Activated CD4-positive, alpha-beta T cell treated with anti-CD3 and anti-CD28 coated beads, Interleukin-2, amount 50 U/mL, for 4 hours (primary cell): ENCODE data around the gene SEMA3C.

Experiments
- DNase-seq, 2 experiments: peaks; one replicate each; pipeline ENCODE4 v3.0.0-alpha.2; 2020

SEMA3C gene

DNA sequence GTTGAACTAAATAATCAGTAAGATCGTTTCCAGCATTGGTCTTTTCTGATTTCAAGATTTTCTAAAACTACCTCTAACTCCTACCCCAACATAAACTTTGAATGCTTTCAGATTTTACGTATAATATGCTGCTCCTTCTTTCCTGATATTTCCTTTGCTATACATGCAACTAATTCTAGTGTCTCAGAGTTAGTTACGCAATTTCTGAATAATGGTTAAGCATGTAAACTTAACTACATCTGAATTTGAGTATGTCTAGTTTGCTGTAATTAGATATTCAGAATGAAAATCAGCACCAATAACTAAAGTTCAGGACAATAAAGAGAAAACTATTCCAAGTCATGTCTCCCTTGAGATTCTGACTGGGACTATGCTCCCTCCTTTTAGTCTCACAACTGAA, 71.0 kb downstream of the SEMA3C start:
- DNase-seq, result no peak

- DNase-seq, result no peak
Observed at GRCh38 chr7:80847027-80847426, 71.8 kb downstream of the SEMA3C start.

DNA sequence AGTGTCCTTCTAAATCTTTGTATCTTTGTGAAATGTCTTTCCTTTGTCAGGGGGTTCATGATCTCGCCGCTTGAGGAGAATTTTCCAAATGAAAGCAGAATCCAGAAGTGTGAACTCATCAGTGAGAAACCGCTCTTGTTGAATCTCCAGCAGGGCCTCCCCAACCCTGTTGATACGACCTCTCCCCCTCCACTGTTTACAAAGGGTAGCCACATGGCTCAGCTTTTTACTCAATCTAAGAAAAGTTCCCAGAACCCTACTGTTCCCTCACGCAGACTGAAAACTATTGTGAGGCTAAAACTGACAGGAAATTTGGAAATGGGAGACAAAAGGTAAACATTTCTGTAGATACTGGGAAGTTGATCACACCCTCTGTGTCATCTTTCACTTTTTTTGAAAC, 73.9 kb downstream of the SEMA3C start:
- no peak for DNase-seq

GRCh38 chr7:80843018-80843677, 75.7 kb downstream of the SEMA3C start:
- DNase-seq, result no peak

- DNase-seq, result no peak
Observed at GRCh38 chr7:80842022-80842790, 76.6 kb downstream of the SEMA3C start.

DNA sequence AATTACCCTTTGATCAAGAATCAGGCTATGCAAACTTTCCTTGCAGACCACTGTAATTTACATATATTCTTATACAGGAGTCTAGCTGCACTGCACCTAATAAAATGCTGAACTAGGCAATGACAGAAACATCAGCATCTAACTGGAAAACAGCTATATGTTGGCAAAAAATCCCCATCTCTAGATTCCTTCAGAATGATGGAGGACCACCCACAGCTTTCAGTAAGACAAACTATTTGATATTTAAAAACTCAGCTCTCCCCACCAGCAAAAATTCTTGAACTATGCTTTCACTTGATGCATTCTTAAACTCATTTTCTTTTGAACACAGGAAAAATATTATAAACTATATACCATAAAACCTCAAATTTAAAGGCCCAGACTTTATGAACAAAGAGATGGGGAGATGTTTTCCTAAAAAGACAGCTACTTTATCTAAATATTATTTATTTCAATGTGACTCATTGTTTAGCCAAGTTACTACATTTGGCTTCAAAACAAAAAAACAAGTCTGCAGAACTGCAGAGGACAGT, 77.4 kb downstream of the SEMA3C start:
- no peak for DNase-seq

GRCh38 chr7:80840681-80841080, 78.2 kb downstream of the SEMA3C start:
- DNase-seq, result no peak

GRCh38 chr7:80839855-80840254, 79.0 kb downstream of the SEMA3C start:
- no peak for DNase-seq

DNA sequence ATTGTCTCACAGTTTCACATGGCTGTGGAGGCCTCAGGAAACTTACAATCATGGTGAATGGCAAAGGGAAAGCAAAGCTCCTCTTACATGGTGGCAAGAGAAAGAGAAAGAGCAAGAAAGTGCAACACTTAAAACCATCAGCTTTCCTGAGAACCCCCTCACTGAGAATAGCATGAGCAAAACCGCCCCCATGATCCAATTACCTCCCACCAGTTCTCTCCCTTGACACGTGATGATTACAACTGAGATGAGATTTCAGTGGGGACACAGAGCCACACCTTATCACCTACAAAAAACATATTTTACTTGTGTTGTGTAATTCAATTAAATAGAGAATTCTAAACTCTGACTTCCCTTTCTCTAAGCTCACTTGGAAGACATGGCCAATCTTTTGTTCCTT, 80.2 kb downstream of the SEMA3C start:
- DNase-seq, result no peak

- DNase-seq, result no peak
Observed at GRCh38 chr7:80837345-80837744, 81.5 kb downstream of the SEMA3C start.

DNA sequence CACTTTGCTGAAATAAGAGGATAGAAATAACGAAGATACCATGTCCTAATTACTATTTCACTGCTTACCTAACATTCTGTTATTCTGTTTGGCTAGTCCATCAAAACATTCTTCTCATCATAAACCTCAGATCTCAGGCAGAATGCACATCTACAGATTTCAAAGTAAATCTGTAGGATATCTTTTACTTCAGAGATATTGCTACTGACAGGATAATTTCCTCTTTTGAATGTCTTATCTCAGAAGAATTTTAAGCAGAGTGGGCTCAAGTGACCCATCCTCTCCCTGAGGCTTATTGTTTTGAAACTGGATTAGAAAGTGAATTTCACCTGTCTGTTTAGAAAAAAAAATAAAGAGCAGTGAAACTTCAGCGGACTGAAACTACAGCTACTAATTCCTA, 83.6 kb downstream of the SEMA3C start:
- DNase-seq, result no peak

GRCh38 chr7:80833289-80834268, 85.3 kb downstream of the SEMA3C start:
- no peak for DNase-seq

- DNase-seq, result no peak
Observed at GRCh38 chr7:80832006-80832405, 86.8 kb downstream of the SEMA3C start.

DNA sequence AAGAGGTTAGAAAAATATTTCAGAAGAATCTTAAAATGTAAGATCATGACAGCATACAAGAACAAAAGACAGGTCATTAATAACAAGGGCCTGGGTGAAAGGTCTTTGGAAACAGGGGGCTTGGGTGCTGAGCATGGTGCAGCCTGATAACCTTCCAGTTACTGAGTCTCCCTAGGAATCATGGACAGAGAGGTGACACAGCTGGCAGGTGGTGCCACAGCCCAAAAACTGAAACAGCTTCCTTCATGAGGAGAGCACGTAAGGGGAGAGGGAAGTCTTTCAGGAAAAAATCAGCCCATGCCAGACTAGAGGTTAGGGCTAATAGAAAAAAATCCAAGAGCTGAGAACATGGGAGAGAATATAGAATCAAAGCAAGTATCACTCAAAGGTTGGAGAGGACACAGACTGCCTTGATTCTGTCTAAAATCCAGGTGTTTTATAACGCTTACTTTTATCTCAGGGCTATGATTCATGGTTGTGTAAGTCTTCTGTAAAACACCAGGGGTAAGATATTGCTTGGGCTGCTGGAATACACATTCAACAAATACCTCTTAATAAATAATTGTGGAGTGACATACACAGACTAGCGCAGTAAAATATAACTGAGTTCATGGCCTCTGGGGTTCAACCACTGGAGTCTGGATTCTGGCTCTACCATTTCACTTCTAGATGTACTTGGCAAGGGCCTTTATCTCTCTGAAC, 88.1 kb downstream of the SEMA3C start:
- DNase-seq, result no peak

GRCh38 chr7:80830010-80830409, 88.8 kb downstream of the SEMA3C start:
- DNase-seq, result no peak

GRCh38 chr7:80829527-80829926, 89.3 kb downstream of the SEMA3C start:
- DNase-seq, result no peak

DNA sequence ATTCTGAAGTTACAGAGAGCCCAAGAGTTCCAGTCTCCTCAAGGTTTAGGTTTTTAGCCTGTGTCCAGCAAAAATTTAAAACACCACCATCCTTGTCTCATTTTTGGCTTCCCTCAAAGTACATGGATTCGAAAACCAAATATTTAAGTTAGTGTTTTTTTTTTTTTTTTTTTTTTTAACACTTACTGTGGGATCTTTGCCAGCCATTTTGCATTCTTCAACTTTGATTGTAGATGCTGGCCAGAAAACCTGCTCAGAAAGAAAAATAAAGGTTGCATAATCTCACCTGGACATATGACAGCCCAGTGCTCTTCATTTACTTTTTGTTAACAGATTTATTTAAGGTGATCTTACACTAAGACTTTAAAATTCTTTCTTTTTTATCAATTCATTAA, 91.6 kb downstream of the SEMA3C start:
- DNase-seq, result no peak

DNA sequence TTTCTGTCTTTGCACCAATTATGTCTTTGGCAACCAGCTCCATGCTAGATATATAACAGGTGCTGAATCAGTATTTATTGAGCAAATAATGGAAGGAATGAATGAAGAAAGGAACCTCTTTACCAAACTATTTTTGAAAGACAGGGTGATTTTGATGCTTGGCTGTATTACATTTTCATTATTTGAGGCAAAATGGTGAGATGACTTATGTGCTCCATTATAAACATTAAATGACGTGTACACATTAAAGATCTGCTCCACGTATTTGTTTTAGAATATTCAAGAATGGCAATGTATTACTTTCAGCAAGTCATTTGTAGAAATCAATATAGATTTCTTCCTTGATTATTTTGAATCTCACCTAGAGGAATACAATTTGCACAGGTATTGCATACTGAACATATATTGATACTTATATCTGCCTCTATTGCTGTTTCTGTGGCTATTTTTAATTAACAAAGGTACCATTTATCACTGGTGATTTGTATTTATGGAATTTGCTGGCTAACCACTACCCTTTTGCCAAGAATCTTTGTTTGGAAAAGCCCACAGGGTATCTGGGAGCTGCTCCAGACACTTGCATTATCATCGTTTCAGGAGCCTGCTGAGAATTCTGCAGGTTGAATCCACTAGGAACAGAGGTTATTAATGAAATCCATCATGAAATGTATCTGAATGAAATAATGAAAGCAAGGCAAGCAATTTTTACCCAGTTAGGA, 92.2 kb downstream of the SEMA3C start:
- no peak for DNase-seq

DNA sequence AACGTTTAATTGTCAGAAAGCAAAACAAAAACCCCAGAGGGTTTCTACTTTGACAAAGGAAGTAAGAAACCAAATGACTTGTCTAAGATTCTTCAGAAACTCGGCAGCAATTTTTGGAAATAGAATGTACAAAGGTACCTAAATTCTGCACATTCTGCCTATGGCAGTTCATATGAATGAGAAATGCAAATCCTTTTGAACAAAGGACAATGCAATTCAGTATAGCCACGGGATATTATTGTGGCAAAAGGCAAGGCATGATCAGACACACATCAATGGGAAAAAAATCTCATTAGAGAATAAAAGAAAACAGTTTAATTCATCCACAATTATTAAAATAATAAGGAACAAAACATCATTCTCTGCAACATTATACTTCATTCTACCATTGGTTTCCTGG, 93.4 kb downstream of the SEMA3C start:
- no peak for DNase-seq

- DNase-seq, result no peak
Observed at GRCh38 chr7:80824253-80824652, 94.6 kb downstream of the SEMA3C start.

DNA sequence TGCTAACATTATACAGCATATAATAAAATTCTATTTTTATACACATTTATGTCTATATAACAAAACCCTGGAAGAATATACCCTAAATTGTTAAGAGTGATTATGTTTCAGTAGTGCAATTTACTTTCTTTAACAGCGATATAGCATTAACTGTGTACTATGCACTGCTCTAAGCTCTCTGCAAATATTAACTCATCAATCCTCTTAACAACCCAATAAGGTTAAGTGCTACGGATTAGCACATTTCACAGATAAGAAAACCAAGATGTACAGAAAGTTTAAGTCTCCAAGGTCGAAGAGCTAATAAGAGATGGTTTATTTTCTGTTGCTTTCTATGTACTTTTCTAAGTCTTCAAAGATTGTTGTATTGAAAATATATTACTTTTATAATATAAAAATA, 95.8 kb downstream of the SEMA3C start:
- no peak for DNase-seq

GRCh38 chr7:80821771-80822319, 97.0 kb downstream of the SEMA3C start:
- no peak for DNase-seq
